ENCODE data around the gene MRFAP1.

- TF ChIP-seq POLR2A (IDR thresholded peaks at IDR 0.05; ENCODE audit: low read length) (no peak), GATA1 (IDR thresholded peaks at IDR 0.05; ENCODE audit: low read depth, low read length) (no peak)
Observed at GRCh38 chr4:6680372-6681034, 40.0 kb downstream of the MRFAP1 start.

Measured in erythroblast (primary cell).